Esophagus squamous epithelium (tissue), 5 donors: ENCODE measurements around the gene LCE1A. TPM values are rescaled to one million over a fixed set of nuclear protein-coding genes. Genes with fewer than 3 reads are reported as not detected.

Experiments
- DNase-seq: peaks from one replicate; lab custom pipeline; 2025; lab: John Stamatoyannopoulos, UW
- H3K27ac ChIP-seq, 4 donors: fragments of 200-600 bp; sonication (generic); one replicate each; pipeline ENCODE4 v1.5.1; 2016 to 2019; ENCODE audit warnings: mild to moderate bottlenecking in 1 of 4
- H3K27me3 ChIP-seq, 4 donors: fragments of 200-600 bp; sonication (generic); 1 replicate in 3 of 4; 2 replicates in 1 of 4; pipeline versions ENCODE4 v1.5.1 to v1.6.0; 2017 to 2021; ENCODE audit warnings: antibody characterized with exemption in 1 of 4
- H3K36me3 ChIP-seq, 3 donors: fragments of 200-600 bp; sonication (generic); one replicate each; pipeline ENCODE4 v1.5.1; 2016 to 2019
- H3K4me1 ChIP-seq, 3 donors: fragments of 200-600 bp; sonication (generic); one replicate each; pipeline ENCODE4 v1.5.1; 2017 to 2019
- H3K4me3 ChIP-seq, 4 donors: fragments of 200-600 bp; sonication (generic); 1 replicate in 3 of 4; 2 replicates in 1 of 4; pipeline ENCODE4 v1.5.1; 2016 to 2019; ENCODE audit warnings: mild to moderate bottlenecking in 2 of 4, moderate library complexity in 1 of 4
- H3K9me3 ChIP-seq, 3 donors: fragments of 200-600 bp; sonication (generic); one replicate each; pipeline ENCODE4 v1.5.1; 2016 to 2019
- CTCF ChIP-seq, 6 experiments: fragments of 450-650 bp in 4 of 6; fragments of 200-600 bp in 2 of 6; sonication (generic) in 2 of 6; IDR thresholded peaks; one replicate each; pipeline ENCODE4 v1.5.1; 2016 to 2019; ENCODE audit warnings: antibody characterized with exemption in 6 of 6, mild to moderate bottlenecking in 4 of 6, moderate library complexity in 4 of 6
- POLR2A ChIP-seq, 4 donors: fragments of 450-650 bp; IDR thresholded peaks; one replicate each; pipeline ENCODE4 v1.6.1; 2017; ENCODE audit warnings: antibody characterized with exemption in 4 of 4, mild to moderate bottlenecking in 4 of 4, moderate library complexity in 3 of 4
- WGBS, 2 donors: methylation state at CpG; one replicate each; pipeline ENCODE4 v1.1.5; 2018; 5-methylcytosine and 5-hydroxymethylcytosine counted together
- intact Hi-C: fragments of 100-400 bp; cut with DNase I; formaldehyde crosslinking; loops from one replicate; pipeline ENCODE4 v1.15.0; 2022
- total RNA-seq, 4 donors: library from RNA; depleted of rRNA; stranded (reverse); fragments of >200 nt; gene quantifications; one replicate each; pipeline ENCODE4 v1.1.0, GENCODE V29; 2016
- donor health status: DM: yes; HTN: yes; CAD: no.

Gene LCE1A
- total RNA-seq, 4 donors from 2014 or later = not detected

- H3K27ac ChIP-seq = no peak overlapping the region
- H3K36me3 ChIP-seq = no peaks in the 10 kb centered on the region
- no peaks in the 10 kb centered on the region for H3K27me3 ChIP-seq
- intact Hi-C loops = no loop called here
- H3K9me3 ChIP-seq = no peaks in the 10 kb centered on the region
- no peak for TF ChIP-seq POLR2A (IDR thresholded peaks at IDR 0.05)
- TF ChIP-seq CTCF (IDR thresholded peaks at IDR 0.05) = no peak
- WGBS, 2 donors = 13 to 40% methylated on average over 1 of the region's 1 CpG
- no peak for DNase-seq
- no peak overlapping the region for H3K4me3 ChIP-seq
- peaks cover 0 to 3% (median 0%) of the 10 kb centered on the region in 3 donors for H3K4me1 ChIP-seq
These were observed 30.8 kb downstream of the LCE1A start for GRCh38 chr1:152858062-152858461.

GRCh38 chr1:152859696-152860095 is 32.4 kb downstream of the LCE1A start, which contains the start of gene LCE7A:
Gene LCE7A, plus strand, starts transcription at chr1:152859996. Its CDS starts 702 bp downstream, at chr1:152860698.
- H3K27me3 ChIP-seq = no peaks in the 10 kb centered on the region
- H3K9me3 ChIP-seq = no peaks in the 10 kb centered on the region
- WGBS, 2 donors = 74 to 83% methylated on average over 3 of the region's 3 CpGs
- H3K27ac ChIP-seq = no peak within 1 kb of the TSS
- no peaks in the 10 kb centered on the region for H3K36me3 ChIP-seq
- H3K4me1 ChIP-seq = peaks cover 0 to 3% (median 0%) of the 10 kb centered on the region in 3 donors
- intact Hi-C loops = loop anchor here (10.0 kb wide), 1 partner anchor 205 kb away; no protein-coding TSS in a partner anchor
- DNase-seq = no peak
- H3K4me3 ChIP-seq = no peak within 1 kb of the TSS
- TF ChIP-seq POLR2A (IDR thresholded peaks at IDR 0.05) (no peak), CTCF (IDR thresholded peaks at IDR 0.05) (no peak)

- 72 to 73% methylated on average over 3 of the region's 3 CpGs for WGBS, 2 donors
- H3K4me3 ChIP-seq = no peak overlapping the region
- TF ChIP-seq POLR2A (IDR thresholded peaks at IDR 0.05) (no peak), CTCF (IDR thresholded peaks at IDR 0.05) (no peak)
- DNase-seq = no peak
- H3K36me3 ChIP-seq = no peaks in the 10 kb centered on the region
- no peaks in the 10 kb centered on the region for H3K27me3 ChIP-seq
- no peaks in the 10 kb centered on the region for H3K9me3 ChIP-seq
- H3K4me1 ChIP-seq = peaks cover 0 to 3% (median 0%) of the 10 kb centered on the region in 3 donors
- intact Hi-C loops = loop anchor here (10.0 kb wide), 1 partner anchor 205 kb away; no protein-coding TSS in a partner anchor
- H3K27ac ChIP-seq = no peak overlapping the region
These were observed 32.9 kb downstream of the LCE1A start for GRCh38 chr1:152860129-152860528.

GRCh38 chr1:152861374-152861773 is 34.1 kb downstream of the LCE1A start:
- H3K36me3 ChIP-seq = no peaks in the 10 kb centered on the region
- DNase-seq = no peak
- no peaks in the 10 kb centered on the region for H3K9me3 ChIP-seq
- no peak overlapping the region for H3K27ac ChIP-seq
- peaks cover 0 to 3% (median 0%) of the 10 kb centered on the region in 3 donors for H3K4me1 ChIP-seq
- intact Hi-C loops = loop anchor here (10.0 kb wide), 1 partner anchor 207 kb away; no protein-coding TSS in a partner anchor
- H3K27me3 ChIP-seq = no peaks in the 10 kb centered on the region
- 68 to 73% methylated on average over 4 of the region's 4 CpGs for WGBS, 2 donors
- TF ChIP-seq CTCF (IDR thresholded peaks at IDR 0.05) (no peak), POLR2A (IDR thresholded peaks at IDR 0.05) (no peak)
- H3K4me3 ChIP-seq = no peak overlapping the region

- Histone ChIP-seq H3K4me3 (no peak overlapping the region), H3K9me3 (no peaks in the 10 kb centered on the region), H3K27me3 (no peaks in the 10 kb centered on the region), H3K36me3 (no peaks in the 10 kb centered on the region), H3K4me1 (peaks cover 0 to 3% (median 0%) of the 10 kb centered on the region in 3 donors), H3K27ac (no peak overlapping the region)
- intact Hi-C loops = loop anchor here (10.0 kb wide), 1 partner anchor 210 kb away; no protein-coding TSS in a partner anchor
- no peak for TF ChIP-seq POLR2A (IDR thresholded peaks at IDR 0.05)
- TF ChIP-seq CTCF (IDR thresholded peaks at IDR 0.05) = no peak
- DNase-seq = no peak
These were observed 37.2 kb downstream of the LCE1A start for GRCh38 chr1:152864443-152864842.
